K562 (cell line): Measurements from ENCODE around the gene NEDD9.

Experiments used
- CHD4 ChIP-seq: fragments of 200-600 bp; sonication (generic); IDR thresholded peaks from 3 replicates; pipeline ENCODE4 v1.6.1; 2012; ENCODE audit warnings: low read depth, mild to moderate bottlenecking, mixed read lengths, low read length, inconsistent platforms; ENCODE audit not compliant: insufficient read depth, insufficient replicate concordance, poor library complexity, severe bottlenecking
- CTCF ChIP-seq, 3 experiments: IDR thresholded peaks in 2 of 3; conservative IDR thresholded peaks in 1 of 3; 2 replicates each; pipeline ENCODE4 v1.5.1; 2011 to 2012; ENCODE audit warnings: low read length in 3 of 3, mild to moderate bottlenecking in 3 of 3, control low read depth in 2 of 3, improper control_type of control experiment in 1 of 3, inconsistent platforms in 1 of 3, low read depth in 1 of 3, mixed read lengths in 1 of 3, moderate library complexity in 1 of 3; ENCODE audit not compliant: insufficient read depth in 2 of 3
- EZH2 ChIP-seq: IDR thresholded peaks from 2 replicates; pipeline ENCODE4 v1.6.1; 2012; ENCODE audit warnings: low read depth, mild to moderate bottlenecking, inconsistent platforms, low read length, borderline replicate concordance
- GTF2F1 ChIP-seq: IDR thresholded peaks from 2 replicates; pipeline ENCODE4 v1.6.1; 2011; ENCODE audit warnings: low read depth, low read length, improper control_type of control experiment
- HIVEP1 ChIP-seq: fragments of 250-450 bp; sonication (Bioruptor Pico); IDR thresholded peaks from 2 replicates; pipeline ENCODE4 v1.4.0; 2020; ENCODE audit warnings: mild to moderate bottlenecking
- MTA1 ChIP-seq: fragments of 450-650 bp; IDR thresholded peaks from 2 replicates; pipeline ENCODE4 v1.6.1; 2017; ENCODE audit warnings: borderline replicate concordance
- PTBP1 ChIP-seq: fragments of 200-400 bp; formaldehyde crosslinking; IDR thresholded peaks from 2 replicates; pipeline ENCODE4 v1.6.1; 2017; ENCODE audit warnings: low read depth, low read length
- SMARCA5 ChIP-seq: fragments of 450-650 bp; IDR thresholded peaks from 2 replicates; pipeline ENCODE4 v1.6.1; 2016
- ZNF263 ChIP-seq: sonication (generic); formaldehyde crosslinking; IDR thresholded peaks from 2 replicates; pipeline ENCODE4 v1.8.0; 2022; ENCODE audit warnings: mild to moderate bottlenecking, missing genetic modification reagents, borderline replicate concordance
- ZNF696 ChIP-seq: fragments of 250-450 bp; sonication (Bioruptor Pico); conservative IDR thresholded peaks from 2 replicates; pipeline ENCODE4 v1.4.0; 2020; ENCODE audit warnings: mild to moderate bottlenecking, moderate library complexity
- ZNF830 ChIP-seq: fragments of 250-450 bp; sonication (Bioruptor Pico); IDR thresholded peaks from 2 replicates; pipeline ENCODE4 v1.5.0; 2021; ENCODE audit warnings: mild to moderate bottlenecking
- TF ChIP-seq, protein P1 (sequence below): fragments of 250-450 bp; sonication (Bioruptor Pico); IDR thresholded peaks from 2 replicates; pipeline ENCODE4 v1.4.0; 2020; ENCODE audit warnings: mild to moderate bottlenecking, moderate library complexity

- no peak for TF ChIP-seq GTF2F1
- TF ChIP-seq CHD4, result no peak
- TF ChIP-seq CTCF (IDR thresholded peaks at IDR 0.05 in 2 of 3, conservative IDR thresholded peaks at IDR 0.05 in 1 of 3; ENCODE audit: insufficient read depth in 2 of 3, low read depth in 1 of 3, low read length in 3 of 3), result no peak
- TF ChIP-seq, protein P1, sequence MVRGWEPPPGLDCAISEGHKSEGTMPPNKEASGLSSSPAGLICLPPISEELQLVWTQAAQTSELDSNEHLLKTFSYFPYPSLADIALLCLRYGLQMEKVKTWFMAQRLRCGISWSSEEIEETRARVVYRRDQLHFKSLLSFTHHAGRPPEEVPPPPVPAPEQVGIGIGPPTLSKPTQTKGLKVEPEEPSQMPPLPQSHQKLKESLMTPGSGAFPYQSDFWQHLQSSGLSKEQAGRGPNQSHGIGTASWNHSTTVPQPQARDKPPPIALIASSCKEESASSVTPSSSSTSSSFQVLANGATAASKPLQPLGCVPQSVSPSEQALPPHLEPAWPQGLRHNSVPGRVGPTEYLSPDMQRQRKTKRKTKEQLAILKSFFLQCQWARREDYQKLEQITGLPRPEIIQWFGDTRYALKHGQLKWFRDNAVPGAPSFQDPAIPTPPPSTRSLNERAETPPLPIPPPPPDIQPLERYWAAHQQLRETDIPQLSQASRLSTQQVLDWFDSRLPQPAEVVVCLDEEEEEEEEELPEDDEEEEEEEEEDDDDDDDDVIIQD (CRISPR knock-in tag), result no peak
- no peak for TF ChIP-seq ZNF263 (CRISPR knock-in tag)
- TF ChIP-seq HIVEP1 (CRISPR knock-in tag), result no peak
- no peak for TF ChIP-seq EZH2
- TF ChIP-seq ZNF830, result no peak
- no peak for TF ChIP-seq SMARCA5
- no peak for TF ChIP-seq MTA1
- no peak for TF ChIP-seq PTBP1
- no peak for TF ChIP-seq ZNF696 (CRISPR knock-in tag)
Measured at GRCh38 chr6:11258260-11259237, 26.1 kb upstream of the NEDD9 start.
